ENCODE results near the gene KCNQ1OT1. TPM values are rescaled to one million over a fixed set of nuclear protein-coding genes. Genes with fewer than 3 reads are reported as not detected.

Gene KCNQ1OT1
- total RNA-seq, 1 donor from 2014 or later: 7.0 TPM

DNA sequence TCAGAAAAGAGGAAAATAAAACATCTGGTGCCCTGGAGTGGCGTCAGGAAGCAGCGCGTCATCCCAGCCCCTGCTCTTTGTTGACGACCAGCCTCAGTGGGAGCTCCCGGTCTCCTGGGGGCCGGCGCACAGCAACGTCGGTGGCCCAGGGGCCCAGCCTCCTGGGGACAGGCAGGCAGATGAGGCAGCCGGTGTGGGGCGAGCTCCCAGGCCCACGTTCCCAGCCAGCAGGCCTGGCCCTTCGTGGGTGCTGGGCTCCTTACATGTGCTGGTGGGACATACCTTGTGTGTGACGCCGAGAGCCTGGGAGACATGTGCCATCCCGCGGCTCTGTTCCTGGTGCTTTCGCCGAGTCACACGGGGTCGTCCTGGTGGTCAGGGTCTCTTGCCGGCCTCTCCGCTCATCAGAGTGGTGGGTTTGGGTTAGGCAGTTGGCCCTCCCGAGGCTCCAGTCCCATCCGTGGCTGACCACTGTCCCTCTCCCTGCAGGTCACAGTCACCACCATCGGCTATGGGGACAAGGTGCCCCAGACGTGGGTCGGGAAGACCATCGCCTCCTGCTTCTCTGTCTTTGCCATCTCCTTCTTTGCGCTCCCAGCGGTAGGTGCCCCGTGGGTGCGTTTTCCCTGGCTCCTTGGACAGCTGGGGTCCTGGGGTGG, 116.7 kb downstream of the KCNQ1OT1 start:
- TF ChIP-seq, protein P1, sequence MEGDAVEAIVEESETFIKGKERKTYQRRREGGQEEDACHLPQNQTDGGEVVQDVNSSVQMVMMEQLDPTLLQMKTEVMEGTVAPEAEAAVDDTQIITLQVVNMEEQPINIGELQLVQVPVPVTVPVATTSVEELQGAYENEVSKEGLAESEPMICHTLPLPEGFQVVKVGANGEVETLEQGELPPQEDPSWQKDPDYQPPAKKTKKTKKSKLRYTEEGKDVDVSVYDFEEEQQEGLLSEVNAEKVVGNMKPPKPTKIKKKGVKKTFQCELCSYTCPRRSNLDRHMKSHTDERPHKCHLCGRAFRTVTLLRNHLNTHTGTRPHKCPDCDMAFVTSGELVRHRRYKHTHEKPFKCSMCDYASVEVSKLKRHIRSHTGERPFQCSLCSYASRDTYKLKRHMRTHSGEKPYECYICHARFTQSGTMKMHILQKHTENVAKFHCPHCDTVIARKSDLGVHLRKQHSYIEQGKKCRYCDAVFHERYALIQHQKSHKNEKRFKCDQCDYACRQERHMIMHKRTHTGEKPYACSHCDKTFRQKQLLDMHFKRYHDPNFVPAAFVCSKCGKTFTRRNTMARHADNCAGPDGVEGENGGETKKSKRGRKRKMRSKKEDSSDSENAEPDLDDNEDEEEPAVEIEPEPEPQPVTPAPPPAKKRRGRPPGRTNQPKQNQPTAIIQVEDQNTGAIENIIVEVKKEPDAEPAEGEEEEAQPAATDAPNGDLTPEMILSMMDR (conservative IDR thresholded peaks at IDR 0.05): no peak
- Mint-ChIP-seq H3K27ac (no peak overlapping the region), H3K27me3 (no peaks in the 10 kb centered on the region), H3K4me1 (ENCODE audit: unreplicated experiment) (no peaks in the 10 kb centered on the region), H3K9me3 (no peaks in the 10 kb centered on the region), H3K4me3 (no peak overlapping the region), H3K36me3 (no peaks in the 10 kb centered on the region)
- DNase-seq (ENCODE audit: extremely low spot score, unreplicated experiment): peak; percentile 64

DNA sequence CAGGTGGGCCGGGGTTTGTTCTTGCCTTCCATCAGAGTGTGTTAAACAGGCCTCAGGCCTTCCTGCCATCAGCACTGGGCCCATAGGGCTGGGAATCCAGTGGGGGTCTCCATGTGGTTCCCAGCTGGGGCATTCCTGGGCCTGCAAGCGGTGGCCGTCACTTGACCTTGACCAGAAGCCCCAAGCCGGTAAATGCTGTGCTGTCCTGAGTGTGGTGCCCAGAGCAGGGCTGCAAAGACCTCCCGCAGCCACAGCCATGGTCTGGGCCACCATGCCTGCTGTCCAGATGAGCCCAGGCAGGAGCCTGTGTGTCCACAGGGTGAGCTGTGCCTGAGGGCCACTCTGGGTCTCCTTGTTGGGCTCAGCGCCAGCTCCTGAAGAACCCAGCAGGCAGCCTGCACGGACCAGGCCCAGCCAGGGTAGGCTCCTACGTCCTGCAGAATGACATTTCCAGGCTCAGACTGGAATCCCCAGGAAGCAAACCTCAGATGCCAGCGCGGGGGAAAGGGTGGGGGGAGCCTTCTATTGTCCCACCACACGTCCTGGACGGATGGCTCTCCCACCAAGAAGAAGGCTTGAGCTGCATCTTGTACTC, 117.3 kb downstream of the KCNQ1OT1 start:
- Mint-ChIP-seq H3K36me3 (no peaks in the 10 kb centered on the region), H3K27me3 (no peaks in the 10 kb centered on the region)

GRCh38 chr11:2581931-2582350, 117.9 kb downstream of the KCNQ1OT1 start:
- H3K4me3 Mint-ChIP-seq: no peak overlapping the region
- no peak overlapping the region for H3K27ac Mint-ChIP-seq

More for the DNA sequence above, 117.3 kb downstream of the KCNQ1OT1 start:
- peak; percentile 65 for DNase-seq (ENCODE audit: extremely low spot score, unreplicated experiment)
- TF ChIP-seq, protein P1 (conservative IDR thresholded peaks at IDR 0.05): no peak
- Mint-ChIP-seq H3K9me3 (no peaks in the 10 kb centered on the region), H3K27ac (no peak overlapping the region), H3K4me3 (no peak overlapping the region), H3K4me1 (ENCODE audit: unreplicated experiment) (no peaks in the 10 kb centered on the region)

DNA sequence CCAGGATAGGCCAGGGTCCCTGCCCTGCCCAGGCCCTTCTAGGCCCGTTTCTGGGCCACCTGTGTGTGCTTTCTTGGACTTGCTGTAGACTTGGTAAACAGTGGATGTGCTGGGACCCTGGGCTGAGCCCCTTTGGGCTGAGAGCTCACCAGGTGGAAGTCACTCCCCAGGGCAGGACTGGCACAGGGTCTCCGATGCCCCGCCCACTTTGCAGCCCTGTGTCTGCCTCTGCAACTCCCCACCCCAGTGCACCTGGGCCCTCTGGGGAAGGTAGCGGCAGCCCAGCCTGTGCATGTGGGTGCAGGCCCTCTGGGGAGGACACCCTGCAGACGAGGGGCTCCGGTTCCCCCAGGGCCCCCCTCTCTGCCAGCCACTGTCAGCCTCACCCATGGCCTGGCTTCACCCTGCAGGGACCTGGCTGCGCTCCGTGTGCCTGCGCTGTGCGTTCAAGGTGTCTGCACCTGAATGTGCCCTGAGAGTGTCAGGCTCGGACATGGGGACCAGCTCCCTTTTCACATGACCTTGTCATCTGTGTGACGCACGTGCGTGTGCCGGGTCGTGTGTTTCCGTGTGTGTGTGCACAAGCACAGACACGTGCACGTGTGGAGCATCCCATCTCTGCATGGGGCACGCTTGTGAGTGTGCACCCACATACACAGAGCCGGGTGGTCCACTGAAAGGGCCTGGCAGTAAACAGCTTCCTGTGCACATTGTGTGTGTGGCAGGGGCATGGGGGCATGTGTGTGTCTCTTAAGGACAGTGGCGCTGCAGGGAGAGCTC, 118.5 kb downstream of the KCNQ1OT1 start:
- DNase-seq (ENCODE audit: extremely low spot score, unreplicated experiment): peak; percentile 64
- Mint-ChIP-seq H3K4me3 (no peak overlapping the region), H3K9me3 (no peaks in the 10 kb centered on the region), H3K4me1 (ENCODE audit: unreplicated experiment) (no peaks in the 10 kb centered on the region), H3K27ac (no peak overlapping the region), H3K27me3 (no peaks in the 10 kb centered on the region), H3K36me3 (no peaks in the 10 kb centered on the region)
- TF ChIP-seq, protein P1 (conservative IDR thresholded peaks at IDR 0.05): no peak

More at GRCh38 chr11:2581931-2582350, 117.9 kb downstream of the KCNQ1OT1 start:
- DNase-seq (ENCODE audit: extremely low spot score, unreplicated experiment): no peak
- Mint-ChIP-seq H3K36me3 (no peaks in the 10 kb centered on the region), H3K4me1 (ENCODE audit: unreplicated experiment) (no peaks in the 10 kb centered on the region), H3K27me3 (no peaks in the 10 kb centered on the region), H3K9me3 (no peaks in the 10 kb centered on the region)
- TF ChIP-seq, protein P1 (conservative IDR thresholded peaks at IDR 0.05): no peak

DNA sequence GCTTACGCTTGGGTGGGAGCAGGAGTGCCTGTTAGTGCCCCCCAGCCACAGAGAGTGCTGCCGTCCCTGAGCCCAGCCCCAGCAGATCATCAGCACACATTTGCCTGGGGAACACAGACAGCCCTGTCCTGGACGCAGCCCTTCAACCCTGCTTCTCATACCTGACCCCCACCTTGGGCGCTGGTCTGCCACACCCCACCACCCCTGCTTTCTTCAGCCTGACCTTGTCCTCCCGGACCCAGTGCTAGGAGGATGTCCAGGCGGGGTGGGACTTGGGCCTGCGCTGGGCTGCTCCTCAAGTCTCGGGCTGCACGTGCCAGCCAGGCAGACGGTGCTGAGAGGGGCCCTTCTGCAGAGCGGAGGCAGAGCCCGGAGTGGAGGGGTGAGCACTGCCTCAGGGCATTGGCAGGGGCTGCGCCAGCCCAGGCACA, 119.2 kb downstream of the KCNQ1OT1 start:
- Mint-ChIP-seq H3K4me3 (no peak overlapping the region), H3K36me3 (no peaks in the 10 kb centered on the region), H3K27me3 (no peaks in the 10 kb centered on the region), H3K9me3 (no peaks in the 10 kb centered on the region), H3K4me1 (ENCODE audit: unreplicated experiment) (no peaks in the 10 kb centered on the region), H3K27ac (no peak overlapping the region)
- peak; percentile 69 for DNase-seq (ENCODE audit: extremely low spot score, unreplicated experiment)
- TF ChIP-seq, protein P1 (conservative IDR thresholded peaks at IDR 0.05): no peak

All from type B pancreatic cell (in vitro differentiated cells).